ENCODE measurements around the gene PATE3. TPM values are rescaled to one million over a fixed set of nuclear protein-coding genes. Genes with fewer than 3 reads are reported as not detected.

Gene PATE3
- not detected for total RNA-seq

- Mint-ChIP-seq H3K27ac (no peak within 1 kb of the TSS), H3K4me1 (no peaks in the 10 kb centered on the region)
- POLR2A ChIA-PET: no interaction called here
Observed at GRCh38 chr11:125787827-125788226, at the start of gene PATE3. TSS of gene PATE3 (plus strand) at chr11:125788127. CDS start at chr11:125788152, 25 bp downstream.

GRCh38 chr11:125740617-125741016 is 47.3 kb upstream of the PATE3 start:
- no peaks in the 10 kb centered on the region for H3K4me1 Mint-ChIP-seq
- H3K27ac Mint-ChIP-seq: no peak overlapping the region
- H3K9me3 Mint-ChIP-seq: no peaks in the 10 kb centered on the region
- no peak for DNase-seq
- peaks cover 26% of the 10 kb centered on the region for H3K27me3 Mint-ChIP-seq
- H3K36me3 Mint-ChIP-seq: no peaks in the 10 kb centered on the region
- no peak overlapping the region for H3K4me3 Mint-ChIP-seq
- ATAC-seq (ENCODE audit: low read depth): no peak
- POLR2A ChIA-PET: no interaction called here

More at GRCh38 chr11:125787827-125788226, at the start of gene PATE3:
- Mint-ChIP-seq H3K36me3 (no peaks in the 10 kb centered on the region), H3K9me3 (no peaks in the 10 kb centered on the region), H3K4me3 (no peak within 1 kb of the TSS), H3K27me3 (peaks cover 2% of the 10 kb centered on the region)
- no peak for DNase-seq
- no peak for ATAC-seq (ENCODE audit: low read depth)

- Mint-ChIP-seq H3K27me3 (peaks cover 15% of the 10 kb centered on the region), H3K9me3 (no peaks in the 10 kb centered on the region), H3K27ac (no peak overlapping the region), H3K4me3 (no peak overlapping the region), H3K4me1 (no peaks in the 10 kb centered on the region), H3K36me3 (no peaks in the 10 kb centered on the region)
- DNase-seq (no peak), ATAC-seq (ENCODE audit: low read depth) (no peak)
- POLR2A ChIA-PET: no interaction called here
Observed at GRCh38 chr11:125743681-125744080, 44.2 kb upstream of the PATE3 start.

- no peaks in the 10 kb centered on the region for H3K4me1 Mint-ChIP-seq
- DNase-seq (no peak), ATAC-seq (ENCODE audit: low read depth) (no peak)
- POLR2A ChIA-PET: no interaction called here
- H3K9me3 Mint-ChIP-seq: no peaks in the 10 kb centered on the region
- H3K36me3 Mint-ChIP-seq: no peaks in the 10 kb centered on the region
- peaks cover 16% of the 10 kb centered on the region for H3K27me3 Mint-ChIP-seq
- no peak within 1 kb of the TSS for H3K27ac Mint-ChIP-seq
- no peak within 1 kb of the TSS for H3K4me3 Mint-ChIP-seq
Observed at GRCh38 chr11:125745979-125746378, 41.9 kb upstream of the PATE3 start, which contains the start of gene PATE1. TSS of gene PATE1 (plus strand) at chr11:125746279. CDS start at chr11:125746305, 26 bp downstream.

- Mint-ChIP-seq H3K4me1 (no peaks in the 10 kb centered on the region), H3K27me3 (peaks cover 3% of the 10 kb centered on the region), H3K36me3 (no peaks in the 10 kb centered on the region), H3K27ac (no peak overlapping the region), H3K4me3 (no peak overlapping the region), H3K9me3 (no peaks in the 10 kb centered on the region)
- POLR2A ChIA-PET: no interaction called here
- ATAC-seq (ENCODE audit: low read depth): no peak
- DNase-seq: no peak
Observed at GRCh38 chr11:125750629-125751028, 37.3 kb upstream of the PATE3 start.

GRCh38 chr11:125756050-125756449 is 31.9 kb upstream of the PATE3 start:
- H3K27me3 Mint-ChIP-seq: peaks cover 6% of the 10 kb centered on the region
- ATAC-seq (ENCODE audit: low read depth) (no peak), DNase-seq (no peak)
- no peak overlapping the region for H3K27ac Mint-ChIP-seq
- no peaks in the 10 kb centered on the region for H3K4me1 Mint-ChIP-seq
- H3K36me3 Mint-ChIP-seq: no peaks in the 10 kb centered on the region
- no peak overlapping the region for H3K4me3 Mint-ChIP-seq
- no peaks in the 10 kb centered on the region for H3K9me3 Mint-ChIP-seq
- POLR2A ChIA-PET: no interaction called here

GRCh38 chr11:125762445-125762844 is 25.5 kb upstream of the PATE3 start:
- POLR2A ChIA-PET: no interaction called here
- Mint-ChIP-seq H3K27ac (no peak overlapping the region), H3K36me3 (no peaks in the 10 kb centered on the region), H3K27me3 (peaks cover 18% of the 10 kb centered on the region), H3K9me3 (no peaks in the 10 kb centered on the region), H3K4me1 (no peaks in the 10 kb centered on the region), H3K4me3 (no peak overlapping the region)
- DNase-seq (no peak), ATAC-seq (ENCODE audit: low read depth) (no peak)

GRCh38 chr11:125763483-125763882 is 24.4 kb upstream of the PATE3 start:
- Mint-ChIP-seq H3K36me3 (no peaks in the 10 kb centered on the region), H3K9me3 (no peaks in the 10 kb centered on the region), H3K27me3 (peaks cover 26% of the 10 kb centered on the region), H3K27ac (no peak overlapping the region), H3K4me1 (no peaks in the 10 kb centered on the region), H3K4me3 (no peak overlapping the region)
- DNase-seq: no peak
- POLR2A ChIA-PET: no interaction called here
- no peak for ATAC-seq (ENCODE audit: low read depth)

- Mint-ChIP-seq H3K4me3 (no peak overlapping the region), H3K36me3 (no peaks in the 10 kb centered on the region), H3K27me3 (peaks cover 18% of the 10 kb centered on the region), H3K27ac (no peak overlapping the region), H3K4me1 (no peaks in the 10 kb centered on the region), H3K9me3 (no peaks in the 10 kb centered on the region)
- POLR2A ChIA-PET: no interaction called here
- DNase-seq: no peak
- ATAC-seq (ENCODE audit: low read depth): no peak
Observed at GRCh38 chr11:125766251-125766650, 21.7 kb upstream of the PATE3 start.

GRCh38 chr11:125768336-125769046 is 19.4 kb upstream of the PATE3 start:
- POLR2A ChIA-PET: no interaction called here
- Mint-ChIP-seq H3K4me3 (no peak overlapping the region), H3K27me3 (peaks cover 15% of the 10 kb centered on the region), H3K4me1 (no peaks in the 10 kb centered on the region), H3K9me3 (no peaks in the 10 kb centered on the region), H3K27ac (no peak overlapping the region), H3K36me3 (no peaks in the 10 kb centered on the region)
- DNase-seq (no peak), ATAC-seq (ENCODE audit: low read depth) (no peak)

GRCh38 chr11:125770583-125770982 is 17.3 kb upstream of the PATE3 start:
- Mint-ChIP-seq H3K27me3 (peaks cover 12% of the 10 kb centered on the region), H3K36me3 (no peaks in the 10 kb centered on the region), H3K9me3 (no peaks in the 10 kb centered on the region), H3K4me1 (no peaks in the 10 kb centered on the region), H3K27ac (no peak overlapping the region), H3K4me3 (no peak overlapping the region)
- ATAC-seq (ENCODE audit: low read depth) (no peak), DNase-seq (no peak)
- POLR2A ChIA-PET: no interaction called here

- POLR2A ChIA-PET: no interaction called here
- Mint-ChIP-seq H3K36me3 (no peaks in the 10 kb centered on the region), H3K4me3 (no peak overlapping the region)
Observed at GRCh38 chr11:125772834-125773505, 15.0 kb upstream of the PATE3 start.

GRCh38 chr11:125773516-125773915 is 14.4 kb upstream of the PATE3 start:
- POLR2A ChIA-PET: no interaction called here
- H3K27me3 Mint-ChIP-seq: peaks cover 5% of the 10 kb centered on the region
- H3K9me3 Mint-ChIP-seq: no peaks in the 10 kb centered on the region
- H3K27ac Mint-ChIP-seq: no peak overlapping the region
- H3K4me3 Mint-ChIP-seq: no peak overlapping the region
- H3K36me3 Mint-ChIP-seq: no peaks in the 10 kb centered on the region
- no peak for ATAC-seq (ENCODE audit: low read depth)
- DNase-seq: no peak
- peaks cover 2% of the 10 kb centered on the region for H3K4me1 Mint-ChIP-seq

More at GRCh38 chr11:125772834-125773505, 15.0 kb upstream of the PATE3 start:
- Mint-ChIP-seq H3K27ac (no peak overlapping the region), H3K4me1 (peaks cover 2% of the 10 kb centered on the region), H3K9me3 (no peaks in the 10 kb centered on the region), H3K27me3 (peaks cover 7% of the 10 kb centered on the region)
- no peak for ATAC-seq (ENCODE audit: low read depth)
- no peak for DNase-seq

- Mint-ChIP-seq H3K9me3 (no peaks in the 10 kb centered on the region), H3K4me1 (peaks cover 2% of the 10 kb centered on the region), H3K4me3 (no peak overlapping the region), H3K27ac (no peak overlapping the region), H3K36me3 (no peaks in the 10 kb centered on the region), H3K27me3 (peaks cover 8% of the 10 kb centered on the region)
- DNase-seq (no peak), ATAC-seq (ENCODE audit: low read depth) (no peak)
- POLR2A ChIA-PET: no interaction called here
Observed at GRCh38 chr11:125777309-125777708, 10.6 kb upstream of the PATE3 start.
